ENCODE results near the gene SEZ6L. TPM values are rescaled to one million over a fixed set of nuclear protein-coding genes. Genes with fewer than 3 reads are reported as not detected.

Gene SEZ6L
- total and polyA plus RNA-seq, 9 donors = 0.10 to 0.32 (median 0.15) TPM; not detected in 3

GRCh38 chr22:26291940-26292666, 122.8 kb downstream of the SEZ6L start:
- H3K4me3 ChIP-seq = no peak overlapping the region
- intact Hi-C loops (cut with DNase I) = no loop called here
- 65 to 72% (median 69%) methylated on average over 14 of the region's 14 CpGs for WGBS, 3 donors
- no peaks in the 10 kb centered on the region for H3K36me3 ChIP-seq
- H3K9me3 ChIP-seq = no peaks in the 10 kb centered on the region
- DNase-seq = no peak
- H3K4me1 ChIP-seq (ENCODE audit: insufficient read depth) = no peaks in the 10 kb centered on the region
- H3K27ac ChIP-seq = no peak overlapping the region
- TF ChIP-seq EP300 (IDR thresholded peaks at IDR 0.05) (no peak), CTCF (IDR thresholded peaks at IDR 0.05) (no peak), POLR2A (IDR thresholded peaks at IDR 0.05) (no peak)
- H3K27me3 ChIP-seq = no peaks in the 10 kb centered on the region

GRCh38 chr22:26292667-26292995, 123.4 kb downstream of the SEZ6L start:
- no peak for DNase-seq
- H3K36me3 ChIP-seq = no peaks in the 10 kb centered on the region
- H3K9me3 ChIP-seq = no peaks in the 10 kb centered on the region
- no peak overlapping the region for H3K4me3 ChIP-seq
- intact Hi-C loops (cut with DNase I) = no loop called here
- 81 to 90% (median 85%) methylated on average over 11 to 13 of the region's 13 CpGs for WGBS, 3 donors
- no peak overlapping the region for H3K27ac ChIP-seq
- H3K27me3 ChIP-seq = no peaks in the 10 kb centered on the region
- H3K4me1 ChIP-seq (ENCODE audit: insufficient read depth) = no peaks in the 10 kb centered on the region
- TF ChIP-seq CTCF (IDR thresholded peaks at IDR 0.05) (no peak), POLR2A (IDR thresholded peaks at IDR 0.05) (no peak), EP300 (IDR thresholded peaks at IDR 0.05) (no peak)

GRCh38 chr22:26295563-26296126, 126.4 kb downstream of the SEZ6L start:
- Histone ChIP-seq H3K27ac (no peak overlapping the region), H3K36me3 (no peaks in the 10 kb centered on the region), H3K4me1 (ENCODE audit: insufficient read depth) (no peaks in the 10 kb centered on the region), H3K4me3 (no peak overlapping the region), H3K9me3 (no peaks in the 10 kb centered on the region), H3K27me3 (no peaks in the 10 kb centered on the region)
- DNase-seq = no peak
- TF ChIP-seq EP300 (IDR thresholded peaks at IDR 0.05) = no peak
- TF ChIP-seq POLR2A (IDR thresholded peaks at IDR 0.05) = no peak
- TF ChIP-seq CTCF (IDR thresholded peaks at IDR 0.05) = no peak
- intact Hi-C loops (cut with DNase I) = no loop called here
- WGBS, 3 donors = 86 to 94% (median 86%) methylated on average over 3 of the region's 3 CpGs

GRCh38 chr22:26298605-26299310, 129.5 kb downstream of the SEZ6L start:
- Histone ChIP-seq H3K9me3 (no peaks in the 10 kb centered on the region), H3K36me3 (no peaks in the 10 kb centered on the region), H3K4me3 (no peak overlapping the region), H3K27ac (no peak overlapping the region), H3K27me3 (no peaks in the 10 kb centered on the region), H3K4me1 (ENCODE audit: insufficient read depth) (no peaks in the 10 kb centered on the region)
- intact Hi-C loops (cut with DNase I) = no loop called here
- no peak for DNase-seq
- 70 to 77% (median 75%) methylated on average over 9 of the region's 9 CpGs for WGBS, 3 donors
- no peak for TF ChIP-seq POLR2A (IDR thresholded peaks at IDR 0.05)
- TF ChIP-seq CTCF (IDR thresholded peaks at IDR 0.05) = no peak
- TF ChIP-seq EP300 (IDR thresholded peaks at IDR 0.05) = no peak

Measured in ovary (tissue), 9 donors.